Dermis lymphatic vessel endothelial cell (primary cell): ENCODE results near the gene LRP3. TPM values are rescaled to one million over a fixed set of nuclear protein-coding genes. Genes with fewer than 3 reads are reported as not detected.

ENCODE experiments used
- total RNA-seq: library from RNA; depleted of rRNA; stranded (reverse); fragments of >200 nt; gene quantifications from 2 replicates; pipeline ENCODE4 v1.2.1, GENCODE V29; 2014

LRP3 gene
- total RNA-seq: 3.9 and 6.8 TPM in 2 replicates

GRCh38 chr19:33193865-33194362 is at the start of gene LRP3:
TSS of gene LRP3 (plus strand) at chr19:33194330. CDS start at chr19:33194786, 456 bp downstream.

GRCh38 chr19:33225458-33225926 is 31.4 kb downstream of the LRP3 start, which contains the start of gene SLC7A10:
TSS of gene SLC7A10 (minus strand) at chr19:33225850. CDS start at chr19:33225703, 147 bp downstream.

Other genes with a start within 250 kb of the LRP3 start
- 5.0 and 5.9 TPM in 2 replicates for gene CEP89, start 222.4 kb upstream of the LRP3 start, total RNA-seq
- 1.5 and 2.2 TPM in 2 replicates for gene FAAP24, start 222.1 kb upstream of the LRP3 start, total RNA-seq
- gene RHPN2, start 129.4 kb upstream of the LRP3 start, total RNA-seq: 9.6 and 11.0 TPM in 2 replicates
- gene GPATCH1, start 113.1 kb upstream of the LRP3 start, total RNA-seq: 5.5 and 6.9 TPM in 2 replicates
- under 0.01 and 0.09 TPM in 2 replicates for gene WDR88, start 62.2 kb upstream of the LRP3 start, total RNA-seq
- not detected in 2 replicates for gene SLC7A10, start 31.5 kb downstream of the LRP3 start, total RNA-seq
- gene CEBPA, start 108.2 kb downstream of the LRP3 start, total RNA-seq: 0.33 and 0.34 TPM in 2 replicates
- 27.3 and 34.0 TPM in 2 replicates for gene CEBPG, start 179.4 kb downstream of the LRP3 start, total RNA-seq